OCI-LY3 (cell line): Measurements from ENCODE around the gene SYCE1L.

Experiments used
- H2AFZ ChIP-seq: fragments of 200-600, 300-600 bp; shearing (Covaris generic); 2 replicates; pipeline ENCODE4 v1.6.0; 2014; ENCODE audit warnings: antibody characterized with exemption, low read depth, low read length
- H3K27ac ChIP-seq: fragments of 200-600, 300-600 bp; sonication (generic); 2 replicates; pipeline ENCODE4 v1.5.1; 2014; ENCODE audit warnings: mild to moderate bottlenecking, low read length, moderate library complexity, mixed read lengths
- H3K27me3 ChIP-seq: fragments of 200-600, 300-600 bp; sonication (generic); 2 replicates; pipeline ENCODE4 v1.6.1; 2014; ENCODE audit warnings: low read depth, low read length, mixed read lengths
- H3K36me3 ChIP-seq: fragments of 200-600, 300-600 bp; sonication (generic); replicated peaks from 2 replicates; pipeline ENCODE3; 2014; ENCODE audit warnings: low read depth, low read length, mixed read lengths
- H3K4me1 ChIP-seq: fragments of 300-600, 200-600 bp; sonication (generic); 2 replicates; pipeline ENCODE4 v1.6.1; 2014; ENCODE audit warnings: low read length, mixed read lengths
- H3K4me2 ChIP-seq: fragments of 200-600, 300-600 bp; sonication (generic); 2 replicates; pipeline ENCODE4 v1.6.1; 2014; ENCODE audit warnings: low read length, mixed read lengths
- H3K4me3 ChIP-seq: fragments of 300-600, 200-600 bp; sonication (generic); 2 replicates; pipeline ENCODE4 v1.5.1; 2014; ENCODE audit warnings: antibody characterized with exemption, mild to moderate bottlenecking, low read length, moderate library complexity
- H3K79me2 ChIP-seq: fragments of 300-600, 200-600 bp; shearing (Covaris generic); 2 replicates; pipeline ENCODE4 v1.6.1; 2014; ENCODE audit warnings: mild to moderate bottlenecking, low read length, mixed read lengths
- H3K9ac ChIP-seq: fragments of 300-600, 200-600 bp; shearing (Covaris generic); 2 replicates; pipeline ENCODE4 v1.6.0; 2014; ENCODE audit warnings: mild to moderate bottlenecking, low read length, moderate library complexity
- H3K9me3 ChIP-seq: fragments of 200-600, 300-600 bp; shearing (Covaris generic); 2 replicates; pipeline ENCODE4 v1.6.1; 2014; ENCODE audit warnings: low read length, mixed read lengths; ENCODE audit not compliant: insufficient read depth
- H4K20me1 ChIP-seq: fragments of 200-600, 300-600 bp; sonication (generic); 2 replicates; pipeline ENCODE4 v1.6.1; 2016; ENCODE audit warnings: low read length, mixed read lengths; ENCODE audit not compliant: insufficient read depth
- EZH2phosphoT487 ChIP-seq: fragments of 200-600 bp; shearing (Covaris generic); IDR thresholded peaks from 2 replicates; pipeline ENCODE4 v1.6.1; 2018; ENCODE audit warnings: antibody characterized with exemption, mixed run types, low read depth
- TF ChIP-seq, protein P1 (sequence below): fragments of 200-600, 300-600 bp; sonication (generic); IDR thresholded peaks from 2 replicates; pipeline ENCODE4 v1.5.1; 2014; ENCODE audit warnings: antibody characterized with exemption, low read length, low read depth

The SYCE1L gene

DNA sequence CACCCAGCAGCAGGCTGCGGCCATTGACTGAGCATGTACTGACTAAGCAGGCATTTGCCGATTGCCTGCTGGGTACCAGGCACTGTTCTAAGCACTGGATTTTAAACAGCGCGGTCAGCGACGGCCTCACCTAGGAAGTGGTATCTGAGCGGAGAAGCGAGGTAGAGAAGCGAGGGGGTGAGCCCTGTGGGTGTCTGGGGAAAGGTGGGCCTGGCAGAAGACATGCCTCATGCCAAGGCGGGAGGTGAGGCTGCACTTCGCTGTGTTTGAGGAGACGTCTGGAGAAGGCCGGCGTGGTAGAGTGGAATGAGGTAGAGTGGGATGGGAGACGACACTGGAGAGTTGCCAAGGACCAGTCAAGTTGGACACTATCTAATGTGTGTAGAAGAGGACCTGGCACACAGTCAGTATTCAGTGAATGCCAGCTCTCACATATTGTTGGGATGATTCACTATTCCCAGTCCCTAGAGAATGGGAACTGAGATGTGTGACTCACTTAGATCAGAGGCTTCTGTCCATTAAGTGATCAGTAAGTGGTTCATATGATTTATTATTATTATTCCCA, 14.4 kb downstream of the SYCE1L start:
- Histone ChIP-seq H3K27ac (no peak overlapping the region), H2AFZ (no peak overlapping the region)

DNA sequence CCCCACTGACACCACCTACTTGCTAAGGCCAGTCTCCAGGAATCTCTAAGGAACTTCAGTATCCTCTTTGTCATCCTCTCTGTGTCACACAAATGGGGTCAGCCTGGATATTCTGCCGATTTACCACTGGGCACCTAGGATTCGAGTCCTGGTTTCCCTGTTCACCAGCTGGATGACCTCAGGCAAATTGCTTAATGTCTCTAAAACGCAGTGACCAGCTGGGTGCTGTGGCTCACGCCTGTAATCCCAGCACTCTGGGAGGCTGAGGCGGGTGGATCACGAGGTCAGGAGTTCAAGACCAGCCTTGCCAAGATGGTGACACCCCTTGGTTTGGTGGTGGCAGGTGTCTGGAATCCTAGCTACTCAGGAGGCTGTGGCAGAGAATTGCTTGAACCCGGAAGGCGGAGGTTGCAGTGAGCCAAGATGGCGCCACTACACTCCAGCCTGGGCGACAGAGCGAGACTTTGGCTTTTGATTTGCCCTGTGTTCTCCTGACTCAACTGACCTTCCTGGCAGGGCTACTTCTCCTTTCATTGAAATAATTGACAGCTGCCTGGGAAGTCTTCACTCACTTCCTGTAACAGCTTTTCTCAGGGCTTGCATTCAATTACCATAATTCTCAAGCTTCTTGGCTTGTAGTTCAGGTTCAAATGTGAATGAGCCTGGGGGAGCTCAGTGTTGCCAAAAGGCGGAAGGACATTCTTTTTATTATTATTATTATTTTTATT, 15.4 kb downstream of the SYCE1L start:
- no peak for TF ChIP-seq EZH2phosphoT487
- TF ChIP-seq, protein P1, sequence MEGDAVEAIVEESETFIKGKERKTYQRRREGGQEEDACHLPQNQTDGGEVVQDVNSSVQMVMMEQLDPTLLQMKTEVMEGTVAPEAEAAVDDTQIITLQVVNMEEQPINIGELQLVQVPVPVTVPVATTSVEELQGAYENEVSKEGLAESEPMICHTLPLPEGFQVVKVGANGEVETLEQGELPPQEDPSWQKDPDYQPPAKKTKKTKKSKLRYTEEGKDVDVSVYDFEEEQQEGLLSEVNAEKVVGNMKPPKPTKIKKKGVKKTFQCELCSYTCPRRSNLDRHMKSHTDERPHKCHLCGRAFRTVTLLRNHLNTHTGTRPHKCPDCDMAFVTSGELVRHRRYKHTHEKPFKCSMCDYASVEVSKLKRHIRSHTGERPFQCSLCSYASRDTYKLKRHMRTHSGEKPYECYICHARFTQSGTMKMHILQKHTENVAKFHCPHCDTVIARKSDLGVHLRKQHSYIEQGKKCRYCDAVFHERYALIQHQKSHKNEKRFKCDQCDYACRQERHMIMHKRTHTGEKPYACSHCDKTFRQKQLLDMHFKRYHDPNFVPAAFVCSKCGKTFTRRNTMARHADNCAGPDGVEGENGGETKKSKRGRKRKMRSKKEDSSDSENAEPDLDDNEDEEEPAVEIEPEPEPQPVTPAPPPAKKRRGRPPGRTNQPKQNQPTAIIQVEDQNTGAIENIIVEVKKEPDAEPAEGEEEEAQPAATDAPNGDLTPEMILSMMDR, result no peak
- H3K36me3 ChIP-seq, result no peaks in the 10 kb centered on the region
- no peaks in the 10 kb centered on the region for H4K20me1 ChIP-seq
- H2AFZ ChIP-seq, result no peak overlapping the region
- no peak overlapping the region for H3K27ac ChIP-seq
- no peak overlapping the region for H3K4me3 ChIP-seq
- H3K9ac ChIP-seq, result no peak overlapping the region
- no peak overlapping the region for H3K4me2 ChIP-seq
- no peaks in the 10 kb centered on the region for H3K79me2 ChIP-seq
- no peaks in the 10 kb centered on the region for H3K27me3 ChIP-seq
- H3K4me1 ChIP-seq, result no peaks in the 10 kb centered on the region
- no peaks in the 10 kb centered on the region for H3K9me3 ChIP-seq

More for the DNA sequence above, 14.4 kb downstream of the SYCE1L start:
- H3K4me3 ChIP-seq, result no peak overlapping the region
- H3K79me2 ChIP-seq, result no peaks in the 10 kb centered on the region
- no peaks in the 10 kb centered on the region for H3K27me3 ChIP-seq
- H3K9me3 ChIP-seq, result no peaks in the 10 kb centered on the region
- H3K9ac ChIP-seq, result no peak overlapping the region
- no peaks in the 10 kb centered on the region for H3K4me1 ChIP-seq
- no peaks in the 10 kb centered on the region for H4K20me1 ChIP-seq
- no peaks in the 10 kb centered on the region for H3K36me3 ChIP-seq
- H3K4me2 ChIP-seq, result no peak overlapping the region
- no peak for TF ChIP-seq EZH2phosphoT487
- TF ChIP-seq, protein P1, result no peak

DNA sequence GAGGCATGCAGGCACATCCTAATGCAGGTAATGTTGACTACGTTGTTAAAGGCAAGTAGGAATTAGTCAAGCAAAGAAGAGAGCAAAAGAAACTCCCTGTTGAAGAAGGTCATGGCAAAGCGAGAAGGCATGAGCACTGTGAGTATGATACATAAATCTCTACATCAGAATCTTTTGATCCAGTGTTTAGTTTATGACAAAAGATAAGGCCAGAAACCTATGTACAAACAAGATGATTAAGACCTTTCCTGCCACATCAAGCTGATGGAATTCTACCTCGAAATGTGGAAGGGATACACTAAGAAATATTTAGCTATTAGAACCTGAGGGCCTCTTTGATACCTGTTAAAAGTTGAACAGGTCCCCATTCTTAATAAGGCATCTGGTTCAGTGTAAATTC, 20.2 kb downstream of the SYCE1L start:
- no peak overlapping the region for H2AFZ ChIP-seq
- TF ChIP-seq, protein P1, result no peak
- no peak for TF ChIP-seq EZH2phosphoT487
- no peak overlapping the region for H3K27ac ChIP-seq
- H3K27me3 ChIP-seq, result no peaks in the 10 kb centered on the region
- no peaks in the 10 kb centered on the region for H3K36me3 ChIP-seq
- no peaks in the 10 kb centered on the region for H3K9me3 ChIP-seq
- no peaks in the 10 kb centered on the region for H3K79me2 ChIP-seq
- H3K4me2 ChIP-seq, result no peak overlapping the region
- H3K9ac ChIP-seq, result no peak overlapping the region
- H3K4me1 ChIP-seq, result peaks cover 6% of the 10 kb centered on the region; the same call in 1 of the 2 replicates
- no peaks in the 10 kb centered on the region for H4K20me1 ChIP-seq
- no peak overlapping the region for H3K4me3 ChIP-seq

DNA sequence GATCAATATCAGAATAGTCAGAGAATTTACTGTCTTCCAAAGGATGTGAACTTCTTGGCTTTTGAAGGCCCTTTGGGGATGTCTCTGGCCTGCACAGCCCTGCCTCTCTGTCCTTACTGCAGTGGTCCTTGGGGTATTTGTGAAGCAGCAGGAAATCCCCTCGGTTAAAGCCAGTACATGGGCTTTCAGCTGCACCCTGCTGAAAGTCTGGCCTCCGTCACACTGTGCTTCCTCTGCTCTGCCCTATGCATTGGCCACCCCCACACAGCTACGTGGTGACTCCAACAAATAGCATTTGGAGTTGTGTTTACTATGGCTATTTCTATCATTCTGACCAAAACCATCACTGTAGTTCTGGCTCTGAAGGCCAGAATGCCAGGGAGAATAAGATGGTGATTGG, 21.2 kb downstream of the SYCE1L start:
- Histone ChIP-seq H3K9me3 (no peaks in the 10 kb centered on the region), H3K79me2 (no peaks in the 10 kb centered on the region), H3K4me1 (peaks cover 6% of the 10 kb centered on the region; the same call in 1 of the 2 replicates), H3K4me2 (no peak overlapping the region), H3K36me3 (no peaks in the 10 kb centered on the region), H3K27ac (no peak overlapping the region), H4K20me1 (no peaks in the 10 kb centered on the region), H3K4me3 (no peak overlapping the region), H3K27me3 (no peaks in the 10 kb centered on the region), H2AFZ (no peak overlapping the region), H3K9ac (no peak overlapping the region)
- TF ChIP-seq EZH2phosphoT487, result no peak
- TF ChIP-seq, protein P1, result no peak
